Retinal pigment epithelial cell (primary cell): ENCODE results near the gene OR4D5.

ENCODE experiments used
- DNase-seq: peaks from one replicate; pipeline ENCODE4 v3.0.0-alpha.2; 2010; ENCODE audit warnings: low read depth
- H3K4me3 ChIP-seq: 2 replicates; pipeline ENCODE4 v1.5.1; 2011; ENCODE audit warnings: mild to moderate bottlenecking, low read length, control low read depth, moderate library complexity
- CTCF ChIP-seq: conservative IDR thresholded peaks from 2 replicates; pipeline ENCODE4 v1.5.1; 2011; ENCODE audit warnings: low read depth, low read length, control low read depth, inconsistent platforms

OR4D5 gene

GRCh38 chr11:123920943-123921342 is 18.5 kb upstream of the OR4D5 start:
- no peak overlapping the region for H3K4me3 ChIP-seq
- DNase-seq: no peak
- TF ChIP-seq CTCF: no peak

- no peak overlapping the region for H3K4me3 ChIP-seq
- DNase-seq: no peak
- no peak for TF ChIP-seq CTCF
Observed at GRCh38 chr11:123924027-123924426, 15.4 kb upstream of the OR4D5 start.

- no peak for TF ChIP-seq CTCF
- no peak for DNase-seq
- no peak overlapping the region for H3K4me3 ChIP-seq
Observed at GRCh38 chr11:123942413-123942812, 3.0 kb downstream of the OR4D5 start.

GRCh38 chr11:123943738-123944137 is 4.3 kb downstream of the OR4D5 start, which contains the start of gene OR6T1:
TSS of gene OR6T1 (minus strand) at chr11:123943838. CDS start at chr11:123943838, 0 bp downstream.
- no peak for DNase-seq
- H3K4me3 ChIP-seq: no peak within 1 kb of the TSS
- TF ChIP-seq CTCF: no peak

- TF ChIP-seq CTCF: no peak
- DNase-seq: no peak
- H3K4me3 ChIP-seq: no peak overlapping the region
Observed at GRCh38 chr11:123945132-123945531, 5.7 kb downstream of the OR4D5 start.

GRCh38 chr11:123956752-123957151 is 17.3 kb downstream of the OR4D5 start:
- TF ChIP-seq CTCF: no peak
- DNase-seq: no peak
- H3K4me3 ChIP-seq: no peak overlapping the region

GRCh38 chr11:123973816-123974215 is 34.4 kb downstream of the OR4D5 start:
- DNase-seq: no peak
- H3K4me3 ChIP-seq: no peak overlapping the region
- TF ChIP-seq CTCF: no peak
